ENCODE results near the gene RRM2.
"Not testable (repeated sequence)": the region's sequence is repeated elsewhere in the genome, so short reads cannot be mapped to it uniquely, and the experiment has no call there.

RRM2 gene

DNA sequence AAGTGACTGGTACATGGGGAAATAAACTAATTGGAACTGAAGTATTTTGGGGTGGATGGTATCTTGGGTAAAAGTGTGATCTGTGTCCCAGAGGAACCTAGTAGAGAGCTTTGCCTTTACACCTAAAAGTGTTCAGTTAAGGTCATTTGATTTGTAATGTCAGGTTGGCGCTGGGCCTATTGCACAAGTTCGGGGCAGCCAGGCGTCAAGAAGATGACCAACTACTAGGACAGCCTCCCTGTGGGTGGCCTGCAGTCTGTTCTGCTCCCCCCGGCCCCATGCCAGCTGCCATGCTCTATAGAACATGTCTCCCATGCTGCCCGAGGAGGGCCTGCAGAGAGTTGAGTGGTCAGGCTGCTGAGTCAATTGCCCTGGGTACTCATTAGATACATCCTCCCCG lies 10.1 kb downstream of the RRM2 start:
- no peak for DNase-seq (ENCODE audit: low read depth)

DNA sequence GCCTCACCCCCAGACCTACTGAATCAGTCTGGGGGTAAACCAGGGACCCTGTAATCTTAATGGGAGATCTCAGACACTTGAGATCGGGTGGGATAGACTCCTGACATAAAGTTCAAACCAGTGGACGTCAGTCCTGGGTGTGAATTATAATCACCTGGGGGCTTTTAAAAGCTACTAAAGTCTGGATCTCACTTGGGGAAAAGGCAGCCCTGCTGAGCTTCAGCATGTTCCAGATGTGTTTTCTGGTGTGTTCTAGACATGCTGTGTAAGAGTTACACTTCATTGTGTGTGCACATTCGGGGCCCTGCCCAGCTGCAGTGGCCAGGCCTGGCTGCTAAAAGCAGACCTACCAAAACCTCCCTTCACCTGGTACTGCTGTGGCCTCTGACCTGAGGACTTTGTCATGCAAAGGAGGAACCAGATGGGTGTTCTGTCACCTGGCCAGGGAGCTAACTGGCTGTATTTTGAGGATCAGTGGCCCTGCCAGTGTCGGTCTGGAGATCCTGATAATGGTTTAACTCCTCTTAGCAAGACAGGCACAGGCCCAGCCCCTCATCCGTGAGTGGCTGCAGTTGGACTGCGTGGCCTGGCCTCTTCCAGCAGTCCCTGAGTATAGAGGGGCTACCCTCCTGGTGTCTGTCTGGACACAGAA lies 10.6 kb downstream of the RRM2 start:
- no peak for DNase-seq (ENCODE audit: low read depth)

DNA sequence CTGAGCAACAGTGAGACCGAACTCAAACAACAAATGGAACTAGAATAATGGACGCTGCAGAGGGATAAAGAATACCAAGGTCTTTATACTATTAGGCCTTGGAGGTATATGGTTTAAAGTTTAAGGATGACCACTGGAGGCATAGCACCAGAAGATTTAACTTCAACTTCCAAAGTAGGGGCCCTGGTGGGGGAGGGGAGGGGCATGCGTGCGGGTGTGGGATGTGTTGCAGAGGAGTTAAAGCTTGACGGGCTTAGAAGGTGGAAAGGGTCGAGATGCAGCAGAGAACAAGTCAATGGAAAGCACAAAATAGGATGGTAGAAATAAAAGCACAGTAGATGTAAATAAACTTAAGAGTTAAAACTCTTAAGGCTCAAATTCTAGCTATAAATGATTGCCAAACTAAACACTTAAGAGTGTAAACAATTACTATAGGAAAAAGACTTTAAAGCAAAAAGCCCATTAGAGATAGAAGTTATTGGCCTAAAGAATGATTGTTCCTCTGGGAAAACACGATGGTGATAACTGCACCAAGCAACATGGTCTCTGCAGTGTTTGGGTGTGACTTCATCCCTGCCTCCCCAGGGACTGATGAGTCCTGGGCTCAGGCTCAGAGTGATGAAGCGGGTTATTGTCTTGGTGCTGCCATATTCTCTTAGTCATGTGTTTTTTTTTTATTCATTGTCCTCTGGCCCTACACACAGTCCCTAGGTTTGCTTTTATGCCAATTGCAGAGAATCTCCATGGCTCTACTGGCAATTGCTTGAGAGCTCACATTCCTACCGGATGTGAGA lies 13.0 kb downstream of the RRM2 start:
- no peak for DNase-seq (ENCODE audit: low read depth)

DNA sequence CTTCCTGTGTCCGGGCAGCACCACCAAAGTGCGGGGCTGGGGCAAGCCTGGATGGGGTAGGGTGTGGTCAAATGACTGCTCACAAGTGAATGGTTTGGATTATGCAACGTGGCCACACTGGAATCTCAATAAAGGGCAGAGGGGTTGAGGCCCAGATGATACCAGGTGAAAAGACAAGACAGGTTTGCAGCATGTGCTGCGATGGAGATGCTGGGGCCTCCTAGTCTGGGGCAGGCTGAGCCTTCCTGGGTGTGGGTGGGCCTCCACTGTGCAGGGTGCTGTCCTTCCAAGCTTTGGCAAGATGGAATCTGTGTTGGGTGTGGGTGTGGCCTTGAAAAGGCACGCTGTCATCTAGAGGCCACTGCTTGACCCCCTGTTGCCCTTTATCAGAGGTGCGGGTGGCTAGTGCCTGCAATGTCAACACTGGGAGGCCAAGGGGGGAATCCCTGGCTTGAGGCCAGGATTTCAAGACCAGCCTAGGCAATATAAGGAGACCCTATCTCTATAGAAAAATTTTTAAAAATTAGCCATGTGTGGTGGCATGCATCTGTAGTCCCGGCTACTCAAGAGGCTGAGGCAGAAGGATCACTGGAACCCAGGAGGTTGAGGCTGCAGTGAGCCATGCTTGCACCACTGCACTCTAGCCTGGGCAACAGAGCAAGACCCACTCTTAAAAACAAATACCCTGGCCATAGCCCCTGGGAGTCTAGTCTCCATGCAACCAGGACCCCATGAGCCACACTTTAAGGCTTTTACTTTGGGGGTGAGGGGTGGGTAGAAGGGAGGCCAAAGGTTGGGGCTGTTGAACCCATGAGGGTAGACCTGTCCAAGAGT lies 13.8 kb downstream of the RRM2 start:
- DNase-seq (ENCODE audit: low read depth), result no peak

DNA sequence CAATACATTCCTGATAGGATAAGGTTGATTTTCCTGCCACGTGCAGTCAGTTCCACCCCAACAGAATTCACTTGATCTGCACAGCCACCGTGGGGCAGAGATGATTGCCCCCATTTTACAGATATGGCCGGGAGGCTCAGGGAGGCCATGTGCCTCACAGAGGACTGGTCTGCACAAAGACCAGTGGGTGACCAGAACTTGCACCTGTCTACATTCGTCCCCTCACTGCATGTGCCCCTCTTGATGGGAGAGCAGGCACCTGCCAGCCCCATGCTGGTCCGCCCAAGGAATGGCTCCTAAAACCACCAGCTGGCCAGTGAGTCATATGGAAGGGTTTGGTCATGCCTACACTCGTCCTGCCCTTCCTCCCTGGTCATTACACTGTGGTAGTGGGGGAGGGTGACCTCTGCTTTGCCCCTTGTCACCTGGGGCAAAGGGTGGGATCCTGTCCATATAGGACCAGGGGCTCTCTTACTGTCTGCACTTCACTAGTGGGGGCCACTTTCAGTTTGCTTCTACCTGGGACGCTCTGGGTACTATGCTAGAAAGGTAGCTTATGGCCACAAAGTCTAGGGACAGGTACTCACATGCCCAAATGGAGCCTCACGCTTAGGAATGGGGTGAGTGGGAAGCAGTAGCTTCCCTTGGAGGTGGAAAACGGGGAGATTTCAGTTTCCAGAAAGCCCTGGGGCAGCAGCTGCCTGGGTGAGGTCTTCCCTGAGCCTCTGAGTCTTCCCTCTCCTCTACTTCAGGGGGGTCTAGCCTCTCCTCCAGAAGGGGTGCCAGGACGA lies 14.7 kb downstream of the RRM2 start:
- DNase-seq (ENCODE audit: low read depth), result no peak

DNA sequence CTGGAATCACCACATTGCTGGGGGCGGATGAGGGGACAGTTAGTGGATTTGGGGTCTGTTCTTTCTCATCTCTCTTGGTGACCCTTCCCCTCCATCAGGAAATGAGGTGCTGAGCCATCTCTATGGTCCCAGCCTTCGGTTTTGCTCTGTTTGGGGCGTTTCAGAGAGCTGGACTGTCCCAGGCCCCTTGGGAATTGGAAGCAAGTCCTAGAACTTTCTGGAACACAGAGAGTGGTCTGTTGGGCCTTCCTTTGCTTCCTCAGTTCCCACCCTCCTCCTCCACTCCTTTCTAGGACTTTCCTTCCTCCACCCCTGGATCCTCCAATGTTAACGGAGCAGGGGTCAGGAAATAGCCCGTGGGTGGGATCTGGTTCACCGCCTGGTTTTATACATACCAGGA lies 17.0 kb downstream of the RRM2 start:
- DNase-seq (ENCODE audit: low read depth), result no peak

DNA sequence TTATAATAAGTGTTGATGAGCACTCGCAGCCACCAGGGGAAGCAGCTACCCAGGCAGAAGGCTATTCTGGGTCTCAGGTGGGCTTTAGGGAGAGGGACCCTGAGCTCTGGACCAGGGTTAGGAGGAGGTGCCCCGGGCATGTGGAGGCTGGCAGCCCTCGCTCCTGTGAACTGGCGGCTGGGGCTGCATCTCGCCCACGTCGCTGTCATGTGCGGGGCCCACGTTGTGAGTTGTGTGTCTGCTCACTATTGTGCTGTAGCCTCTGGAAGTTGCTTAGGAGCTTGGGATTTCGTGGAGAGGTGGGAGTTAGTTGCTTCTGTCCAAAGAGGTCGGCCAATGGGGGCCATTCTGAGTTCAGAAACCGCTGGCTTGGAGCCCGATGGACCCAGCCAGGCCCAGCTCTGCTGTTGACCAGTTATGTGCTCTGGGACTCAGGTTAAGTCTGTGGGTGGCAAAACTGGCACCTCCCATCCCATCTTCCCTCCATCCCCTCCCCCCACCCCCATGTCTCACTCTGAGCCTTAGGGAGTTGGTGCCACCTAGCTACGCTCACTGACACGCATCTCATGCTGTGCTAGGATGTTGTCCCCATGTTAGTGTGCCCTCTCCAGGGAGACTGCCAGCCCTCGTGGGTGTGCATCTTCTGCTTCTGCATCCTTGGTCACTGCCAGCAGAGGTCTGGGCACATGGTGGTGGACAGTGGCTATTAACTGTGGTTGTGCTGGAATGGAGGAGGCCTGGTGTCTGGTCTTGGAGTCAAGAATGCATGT lies 18.5 kb downstream of the RRM2 start:
- no peak for DNase-seq (ENCODE audit: low read depth)

DNA sequence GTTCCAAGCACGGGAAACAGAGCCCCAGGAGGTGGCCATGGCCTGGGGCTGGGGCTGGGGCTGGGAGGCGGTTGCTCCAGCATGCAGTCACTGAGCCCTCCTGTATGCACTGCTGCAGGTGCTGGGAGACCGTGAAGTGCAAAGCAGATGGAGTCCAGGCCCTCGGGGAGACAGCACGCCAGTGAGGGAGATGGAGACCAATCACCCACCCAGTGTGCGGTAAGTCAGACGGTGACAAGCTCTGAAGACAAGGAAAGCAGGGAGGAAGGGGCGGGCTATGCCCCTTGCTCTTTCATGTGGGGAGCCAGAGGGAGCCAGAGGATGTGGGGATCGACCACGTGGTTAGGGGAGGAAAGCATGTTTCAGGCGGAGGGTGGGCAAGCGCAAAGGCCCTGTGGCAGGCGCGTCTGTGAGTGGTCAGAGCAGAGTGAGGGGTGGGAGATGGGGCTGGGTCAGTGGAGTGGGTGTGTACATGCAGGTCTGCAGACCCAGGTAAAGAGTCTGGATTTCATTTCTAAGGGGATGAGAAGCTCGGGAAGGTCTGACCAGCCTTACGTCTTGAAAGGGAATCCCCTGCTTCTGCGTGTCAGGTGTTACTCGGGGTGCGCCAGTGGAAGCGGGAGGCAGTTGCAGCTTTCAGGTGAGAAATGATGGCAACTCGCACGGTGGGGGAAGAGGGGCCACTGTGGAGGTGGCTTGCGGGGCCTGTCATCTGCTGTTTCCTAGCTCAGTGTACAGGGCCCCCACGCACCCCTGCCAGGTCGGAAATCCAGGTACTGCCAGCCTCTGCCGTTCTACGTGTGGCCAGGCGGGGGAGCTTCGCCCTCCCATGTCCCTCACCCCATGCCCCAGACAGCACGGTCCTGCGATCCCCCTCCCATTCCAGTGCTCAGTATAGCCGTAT lies 19.4 kb downstream of the RRM2 start:
- no peak for DNase-seq (ENCODE audit: low read depth)

DNA sequence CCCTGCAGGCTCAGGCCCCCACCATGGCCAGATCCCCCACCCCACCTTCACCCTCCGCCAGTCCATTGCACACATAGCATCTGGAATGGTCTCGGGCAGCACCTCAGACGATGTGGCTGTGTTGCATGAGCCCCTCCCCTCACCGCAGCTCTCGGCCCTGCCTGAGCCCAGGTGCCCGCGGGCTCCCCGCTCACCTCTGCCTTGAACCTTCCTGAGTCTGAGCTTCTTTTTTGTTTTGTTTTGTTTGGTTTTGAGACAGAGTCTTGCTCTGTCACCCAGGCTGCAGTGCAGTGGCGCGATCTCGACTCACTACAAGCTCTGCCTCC lies 20.1 kb downstream of the RRM2 start:
- DNase-seq (ENCODE audit: low read depth), result no peak

DNA sequence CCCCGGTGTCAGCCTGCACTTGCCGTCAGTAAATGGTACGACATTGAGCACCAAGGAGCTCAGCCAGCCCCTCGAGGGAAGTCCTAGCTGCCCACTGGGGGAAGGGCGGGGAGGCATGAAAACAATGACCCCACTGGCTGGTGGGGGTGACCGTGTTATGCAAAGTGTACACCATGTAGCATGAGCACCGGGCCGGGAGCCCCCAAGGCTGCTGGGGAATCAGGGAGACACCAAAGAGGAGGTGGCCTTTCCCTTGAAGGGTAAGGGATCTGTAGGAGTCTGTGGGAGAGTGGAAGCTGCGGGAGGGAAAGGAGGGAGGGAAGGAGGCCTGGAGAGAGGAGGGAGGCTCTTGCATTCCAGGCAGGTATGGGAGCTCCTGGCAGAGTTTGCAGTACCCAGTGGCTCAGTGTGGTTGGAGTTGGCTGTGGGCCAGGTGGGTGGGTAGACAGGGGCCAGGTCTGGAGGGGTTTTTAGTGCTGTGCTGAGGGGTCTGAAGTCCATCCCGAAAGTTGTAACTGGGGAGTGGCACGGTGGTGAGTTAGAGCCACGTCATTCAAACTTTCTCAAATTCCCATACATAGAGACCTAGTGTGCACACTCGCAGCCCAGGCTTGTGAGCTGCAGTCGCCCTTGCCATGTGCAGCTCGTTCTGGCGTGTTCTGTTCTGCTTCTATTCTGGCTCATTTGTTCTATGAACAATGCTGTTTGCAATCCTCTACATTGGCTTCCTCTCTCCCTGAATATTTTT lies 22.4 kb downstream of the RRM2 start:
- DNase-seq (ENCODE audit: low read depth), result no peak

DNA sequence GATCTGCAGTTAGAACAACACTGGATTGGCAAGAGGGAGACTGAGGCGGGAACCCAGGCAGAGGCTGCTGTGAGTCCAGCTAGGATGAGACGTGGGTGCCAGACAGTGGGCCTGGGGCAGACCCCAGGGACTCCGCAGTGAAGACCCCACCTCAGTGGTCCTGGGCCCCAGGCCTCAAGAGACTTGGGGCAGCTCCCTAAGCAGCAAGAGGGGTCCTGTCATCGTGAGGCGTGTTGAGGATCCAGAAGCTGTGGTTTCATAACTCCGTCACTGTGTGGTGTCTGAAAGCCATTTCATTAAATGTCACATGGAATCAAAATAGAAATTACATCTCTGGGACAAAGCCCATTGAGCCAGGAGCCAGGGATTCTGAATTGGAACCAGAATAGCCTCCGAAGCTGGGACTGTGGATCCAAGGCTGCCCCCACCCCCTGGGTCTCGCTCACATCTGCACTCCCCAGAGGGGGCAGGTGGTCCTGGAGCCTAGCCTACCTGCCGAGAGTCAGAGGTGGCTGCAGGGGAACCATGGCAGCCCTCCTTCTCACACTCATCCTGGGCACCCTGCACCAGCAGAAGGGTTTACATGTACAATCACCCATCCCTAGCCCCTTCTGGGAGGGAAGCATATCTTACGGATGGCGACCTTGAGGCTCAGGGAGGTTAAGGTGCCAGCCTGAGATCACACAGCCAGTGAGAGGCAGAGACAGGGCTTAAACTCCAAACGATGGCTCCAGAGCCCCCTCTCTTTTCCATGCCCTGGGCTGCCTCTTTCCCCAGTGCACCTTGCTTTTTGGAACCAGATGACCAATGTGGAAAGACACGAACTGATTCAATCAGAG lies 23.2 kb downstream of the RRM2 start:
- no peak for DNase-seq (ENCODE audit: low read depth)

DNA sequence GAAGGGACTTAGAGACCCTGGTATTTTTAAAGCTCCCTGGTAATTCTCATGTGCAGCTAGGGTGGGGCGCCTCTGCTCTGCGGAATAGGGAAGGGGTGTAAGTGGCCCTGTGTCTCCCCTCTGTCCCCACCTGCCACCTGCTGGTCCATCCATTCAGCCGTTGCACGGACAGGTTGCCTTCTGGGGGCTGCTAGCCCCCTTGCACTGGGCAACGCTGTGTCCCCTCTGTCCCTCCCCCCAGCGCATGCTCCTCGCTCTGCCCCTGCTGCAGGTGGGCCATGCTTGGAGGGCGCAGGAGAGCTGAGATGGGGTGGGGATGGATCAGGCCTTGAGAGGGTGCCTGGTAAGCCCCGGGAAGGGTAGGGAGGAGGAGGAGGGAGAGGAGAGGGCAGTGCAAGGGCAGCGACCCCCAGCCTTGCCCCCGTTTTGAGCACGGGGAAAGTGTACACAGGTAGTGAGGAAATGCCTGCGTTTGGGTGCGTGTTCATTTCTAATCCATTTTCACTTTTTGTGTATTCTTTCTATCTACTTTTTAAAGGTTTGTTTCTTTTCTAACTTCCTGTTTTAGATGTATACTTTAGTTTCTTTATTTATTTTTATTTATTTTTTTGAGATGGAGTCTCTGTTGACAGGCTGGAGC lies 23.9 kb downstream of the RRM2 start:
- no peak for DNase-seq (ENCODE audit: low read depth)

DNA sequence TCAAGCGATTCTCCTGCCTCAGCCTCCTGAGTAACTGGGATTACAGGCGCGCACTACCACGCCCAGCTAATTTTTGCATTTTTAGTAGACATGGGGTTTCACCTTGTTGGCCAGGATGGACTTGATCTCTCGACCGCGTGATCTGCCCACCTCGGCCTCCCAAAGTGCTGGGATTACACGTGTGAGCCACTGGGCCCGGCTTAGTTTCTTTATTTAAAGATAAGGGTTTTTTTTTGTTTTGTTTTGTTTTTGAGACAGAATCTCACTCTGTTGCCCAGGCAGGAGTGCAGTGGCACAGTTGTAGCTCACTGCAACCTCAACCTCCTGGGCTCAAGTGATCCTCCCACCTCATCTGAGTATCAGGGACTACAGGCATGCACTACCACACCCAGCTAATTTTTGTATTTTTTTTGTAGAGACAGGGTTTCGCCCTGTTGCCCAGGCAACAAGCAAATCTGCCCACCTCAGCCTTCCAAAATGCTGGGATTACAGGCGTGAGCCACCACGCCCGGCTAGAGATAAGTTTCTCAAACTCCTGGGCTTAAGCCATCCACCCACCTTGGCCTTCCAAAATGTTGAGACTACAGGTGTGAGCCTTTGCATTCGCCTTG lies 24.6 kb downstream of the RRM2 start:
- DNase-seq (ENCODE audit: low read depth), result not testable (repeated sequence)

DNA sequence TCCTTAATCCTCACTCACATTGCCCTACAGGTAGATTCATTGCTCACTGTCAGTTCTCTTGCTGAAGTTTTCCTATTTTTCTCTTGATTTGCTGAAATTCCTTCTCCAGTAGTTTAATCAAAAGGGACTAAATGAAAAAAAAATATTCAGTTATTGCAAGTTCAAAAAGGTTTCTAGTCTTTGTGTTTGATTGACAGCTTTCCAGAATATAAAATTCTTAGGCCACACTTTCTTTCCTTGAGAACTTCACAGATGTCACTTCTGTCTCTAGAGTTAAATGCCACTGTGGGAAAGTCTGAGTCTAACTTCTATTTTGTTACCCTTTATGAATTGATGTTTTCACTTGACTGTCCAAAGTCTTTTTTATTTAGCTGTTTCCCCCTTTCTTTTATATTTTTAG lies 25.7 kb downstream of the RRM2 start:
- no peak for DNase-seq (ENCODE audit: low read depth)

DNA sequence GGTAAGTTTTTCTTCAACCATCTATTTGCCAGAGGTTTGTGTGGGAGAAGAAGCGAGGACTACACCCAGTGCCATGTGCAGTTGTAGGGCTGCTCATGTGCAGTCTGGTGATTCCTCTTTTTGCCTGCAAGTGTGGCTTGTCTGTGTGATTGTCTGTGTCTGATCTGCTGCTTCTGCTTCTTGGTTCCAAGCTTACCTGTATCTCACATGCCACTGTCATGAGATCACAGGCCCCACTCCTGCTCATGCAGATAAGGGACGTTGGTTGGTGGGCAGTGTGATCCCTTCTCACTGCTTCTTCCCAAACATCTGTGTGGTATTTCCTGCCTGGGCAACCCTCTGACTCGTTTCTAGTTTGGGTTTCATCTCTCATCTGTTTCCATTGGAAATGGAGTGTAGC lies 27.1 kb downstream of the RRM2 start:
- DNase-seq (ENCODE audit: low read depth), result no peak

DNA sequence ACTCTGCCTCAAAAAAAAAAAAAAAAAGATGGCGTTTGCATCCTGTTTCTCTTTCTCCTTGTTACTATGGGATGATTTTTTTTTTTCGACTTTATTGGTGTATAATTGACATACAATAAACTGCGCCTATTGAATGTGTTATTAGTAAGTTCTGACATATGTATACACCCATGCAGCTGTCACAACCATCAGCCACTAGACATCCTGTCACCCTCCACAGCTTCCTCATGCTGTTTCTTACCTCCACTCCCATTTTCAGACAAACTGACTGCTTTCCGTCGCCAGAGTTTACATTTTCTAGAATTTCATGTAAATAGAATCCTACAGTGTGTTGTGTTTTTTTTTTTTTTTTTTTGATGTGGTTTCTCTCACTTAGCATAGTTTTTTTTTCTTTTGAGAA lies 27.9 kb downstream of the RRM2 start:
- no peak for DNase-seq (ENCODE audit: low read depth)

DNA sequence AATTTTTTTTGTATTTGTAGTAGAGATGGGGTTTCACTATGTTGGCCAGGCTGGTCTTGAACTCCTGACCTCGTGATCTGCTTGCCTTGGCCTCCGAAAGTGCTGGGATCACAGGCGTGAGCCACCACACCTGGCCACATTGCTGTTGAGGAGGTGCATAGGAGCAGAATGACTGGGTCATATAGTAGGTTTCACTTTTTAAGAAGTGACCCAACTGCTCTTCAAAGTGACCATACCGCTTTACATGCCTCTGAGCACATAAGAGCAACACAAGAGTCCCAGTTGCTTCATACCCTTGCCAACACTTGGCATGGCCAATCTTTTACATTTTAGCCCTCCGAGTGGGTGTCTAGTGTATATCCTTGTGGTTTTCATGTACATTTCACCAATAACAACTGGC lies 28.9 kb downstream of the RRM2 start:
- no peak for DNase-seq (ENCODE audit: low read depth)

DNA sequence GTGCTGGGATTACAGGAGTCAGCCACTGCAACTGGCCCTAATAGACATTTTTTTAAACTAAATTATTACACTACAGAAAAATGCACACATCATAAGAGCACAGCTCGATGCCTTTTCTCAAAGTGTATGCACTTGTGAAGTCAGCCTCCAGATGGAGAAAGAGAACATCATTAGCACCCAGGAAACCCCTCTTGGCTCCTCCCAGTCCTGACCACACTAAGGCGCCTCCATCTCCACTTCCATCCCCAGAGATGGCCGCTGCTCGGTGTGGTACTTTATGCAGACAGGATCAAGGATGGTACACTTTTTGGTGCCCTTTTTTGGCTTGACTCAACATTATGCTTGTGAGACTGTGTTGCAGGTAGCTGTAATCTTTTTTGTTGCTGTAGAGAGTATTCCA lies 34.8 kb downstream of the RRM2 start:
- no peak for DNase-seq (ENCODE audit: low read depth)

Measured in stimulated activated CD8-positive, alpha-beta memory T cell treated with anti-CD3 and anti-CD28 coated beads, Interleukin-4, amount 100 ng/mL, for 24 hours (primary cell).